HG03060 (cell line): ENCODE measurements around the gene SKAP1.
"Not testable (repeated sequence)": the region's sequence is repeated elsewhere in the genome, so short reads cannot be mapped to it uniquely, and the experiment has no call there.

ENCODE experiments used
- ATAC-seq: cut with Tn5 transposase; IDR thresholded peaks from one replicate; pipeline ENCODE4 v1.9.1; 2021; ENCODE audit warnings: low read depth, moderate number of reproducible peaks; ENCODE audit not compliant: unreplicated experiment

SKAP1 gene

DNA sequence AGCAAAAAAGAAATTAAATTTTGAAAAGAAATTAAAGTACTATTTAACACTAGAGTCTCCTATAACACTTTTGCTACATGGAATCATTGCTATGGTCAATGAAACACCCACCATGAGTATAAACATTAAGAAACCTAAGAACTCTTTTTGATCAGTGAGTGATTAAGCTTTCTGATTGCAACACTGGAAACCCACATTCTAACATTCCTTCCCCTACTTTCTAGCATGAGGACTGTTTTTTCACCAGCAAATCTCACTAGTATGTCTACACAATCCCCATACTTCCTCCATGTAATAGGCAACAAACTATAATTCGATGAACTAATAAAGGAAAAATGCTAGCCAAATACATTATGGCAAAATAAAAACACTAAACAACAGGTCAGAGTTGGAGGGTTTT is 54.7 kb downstream of the SKAP1 start:
- no peak for ATAC-seq

DNA sequence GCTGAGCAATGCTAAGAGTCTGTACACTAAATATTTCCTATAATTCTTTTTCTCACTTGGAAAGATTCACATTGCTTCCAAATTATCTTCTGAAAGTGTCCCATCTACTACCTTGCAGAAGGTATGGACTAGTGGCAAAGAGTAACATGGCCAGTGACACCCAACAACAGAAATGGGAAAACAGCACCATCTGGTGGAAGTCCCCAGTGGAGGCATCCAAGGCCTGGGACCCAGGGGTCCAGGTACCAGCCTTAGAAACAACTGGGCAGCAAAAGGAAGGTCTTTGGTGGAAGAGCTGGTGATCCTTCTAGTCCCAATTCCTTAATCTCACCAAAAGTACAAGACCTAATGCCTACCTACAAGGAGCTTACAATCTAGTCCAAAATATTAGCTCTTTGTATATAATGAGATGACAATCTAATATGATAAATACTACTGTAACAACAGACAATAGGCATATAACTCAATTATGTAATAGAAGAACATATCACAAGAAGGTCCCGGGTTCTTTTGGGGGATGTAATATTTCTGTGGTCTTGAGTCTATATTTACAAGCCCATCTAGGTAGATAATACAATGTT is 55.3 kb downstream of the SKAP1 start:
- ATAC-seq = no peak

DNA sequence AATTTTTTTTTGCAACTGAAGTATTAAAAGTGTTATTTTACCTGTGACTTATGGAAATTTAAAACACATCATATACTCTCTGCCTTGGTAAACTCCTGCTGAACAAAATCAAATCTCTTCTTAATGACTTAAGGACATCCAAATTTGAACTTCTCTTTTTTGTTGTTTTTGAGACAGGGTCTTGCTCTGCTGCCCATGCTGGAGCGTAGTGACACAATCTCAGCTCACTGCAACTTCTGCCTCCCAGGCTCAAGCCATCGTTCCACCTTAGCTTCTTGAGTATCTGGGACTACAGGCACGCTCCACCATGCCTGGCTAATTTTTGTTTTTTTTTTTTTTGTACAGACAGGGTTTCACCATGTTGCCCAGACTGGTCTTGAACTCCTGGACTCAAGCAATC is 56.1 kb downstream of the SKAP1 start:
- ATAC-seq = no peak

DNA sequence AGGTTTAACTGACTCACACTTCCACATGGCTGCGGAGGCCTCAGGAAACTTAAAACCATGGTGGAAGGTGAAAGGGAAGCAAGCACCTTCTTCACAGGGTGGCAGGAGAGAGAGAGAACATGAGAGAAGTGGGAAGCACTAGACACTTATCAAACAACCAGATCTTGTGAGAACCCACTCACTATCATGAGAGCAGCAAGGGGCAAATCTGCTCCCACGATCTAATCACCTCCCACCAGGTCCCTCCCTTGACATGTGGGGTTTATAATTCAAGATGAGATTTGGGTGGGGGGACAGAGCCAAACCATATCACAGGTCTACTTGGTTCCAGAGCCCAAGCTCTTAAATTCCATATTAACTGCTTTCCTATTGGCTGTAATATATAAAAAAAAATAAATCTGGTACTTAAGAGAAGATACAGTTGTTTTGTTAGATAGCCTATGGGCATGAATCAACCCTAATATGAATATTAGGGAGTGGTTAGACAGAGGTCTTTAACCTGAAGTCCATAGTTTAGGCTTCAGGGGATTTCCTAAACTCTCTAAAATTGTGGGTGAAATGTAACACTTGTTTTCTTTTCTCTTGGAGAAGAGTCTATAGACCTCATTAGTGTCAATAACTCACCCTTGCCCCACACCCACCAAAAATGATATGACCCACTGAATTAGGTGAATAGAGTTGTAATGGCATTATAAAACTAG is 56.7 kb downstream of the SKAP1 start:
- ATAC-seq = no peak

DNA sequence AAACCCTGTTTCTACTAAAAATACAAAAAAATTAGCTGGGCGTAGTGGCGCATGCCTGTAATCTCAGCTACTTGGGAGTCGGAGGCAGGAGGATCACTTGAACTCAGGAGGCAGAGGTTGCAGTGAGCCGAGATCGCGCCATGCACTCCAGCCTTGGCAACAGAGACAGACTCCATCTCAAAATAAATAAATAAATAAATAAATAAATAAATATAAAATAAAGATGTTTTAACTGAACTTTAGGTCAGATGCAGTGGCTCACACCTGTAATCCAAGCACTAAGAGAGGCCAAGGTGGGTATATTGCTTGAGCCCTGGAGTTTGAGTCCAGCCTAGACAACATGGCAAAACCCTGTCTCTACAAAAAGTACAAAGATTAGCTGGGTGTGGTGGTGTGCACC is 61.0 kb downstream of the SKAP1 start:
- ATAC-seq = not testable (repeated sequence)

DNA sequence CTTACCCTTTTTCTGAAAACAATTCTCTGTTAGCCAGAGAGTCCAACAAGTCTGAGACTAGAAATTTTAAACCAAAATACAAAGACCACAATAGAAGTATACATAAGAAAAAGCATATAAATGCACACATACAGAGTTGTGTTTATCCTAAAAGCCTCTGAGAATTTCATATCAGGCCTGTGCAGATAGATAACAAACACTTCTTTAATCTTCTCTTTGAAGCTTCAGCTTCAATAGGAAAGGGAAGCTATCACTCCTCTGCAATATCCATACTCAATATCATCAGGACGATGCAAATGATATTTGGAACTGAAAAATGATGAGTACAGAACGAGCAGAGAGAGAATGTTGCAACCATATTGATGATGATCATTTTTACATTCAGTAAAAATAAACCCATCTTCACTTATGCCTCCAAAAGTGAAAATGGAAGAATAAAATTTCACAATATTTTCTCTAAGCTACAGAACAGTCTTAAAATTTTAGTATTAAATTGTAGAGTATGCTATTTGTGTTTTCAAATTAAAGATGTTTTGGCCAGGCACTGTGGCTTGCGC is 61.6 kb downstream of the SKAP1 start:
- no peak for ATAC-seq

DNA sequence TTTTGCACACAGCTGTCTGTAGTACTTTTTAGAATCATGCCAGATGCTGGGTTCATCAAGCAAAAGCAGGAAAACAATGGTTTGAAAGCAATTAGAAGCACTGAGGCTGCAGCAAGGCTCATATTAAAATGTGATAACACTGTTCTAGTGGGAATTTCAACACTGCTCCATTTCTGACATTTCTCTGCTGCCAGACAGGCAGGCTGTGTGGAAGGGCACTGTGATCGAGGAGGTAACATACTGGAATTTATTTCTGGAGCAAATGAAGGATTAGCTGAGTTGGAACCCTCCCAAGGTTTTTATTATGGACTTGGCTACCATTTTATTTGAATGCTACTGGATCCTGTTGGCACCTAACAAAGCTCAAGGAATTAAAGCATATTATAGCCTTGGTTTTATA is 66.9 kb downstream of the SKAP1 start:
- ATAC-seq = no peak

GRCh38 chr17:48360861-48361633 is 69.0 kb downstream of the SKAP1 start:
- not testable (repeated sequence) for ATAC-seq

DNA sequence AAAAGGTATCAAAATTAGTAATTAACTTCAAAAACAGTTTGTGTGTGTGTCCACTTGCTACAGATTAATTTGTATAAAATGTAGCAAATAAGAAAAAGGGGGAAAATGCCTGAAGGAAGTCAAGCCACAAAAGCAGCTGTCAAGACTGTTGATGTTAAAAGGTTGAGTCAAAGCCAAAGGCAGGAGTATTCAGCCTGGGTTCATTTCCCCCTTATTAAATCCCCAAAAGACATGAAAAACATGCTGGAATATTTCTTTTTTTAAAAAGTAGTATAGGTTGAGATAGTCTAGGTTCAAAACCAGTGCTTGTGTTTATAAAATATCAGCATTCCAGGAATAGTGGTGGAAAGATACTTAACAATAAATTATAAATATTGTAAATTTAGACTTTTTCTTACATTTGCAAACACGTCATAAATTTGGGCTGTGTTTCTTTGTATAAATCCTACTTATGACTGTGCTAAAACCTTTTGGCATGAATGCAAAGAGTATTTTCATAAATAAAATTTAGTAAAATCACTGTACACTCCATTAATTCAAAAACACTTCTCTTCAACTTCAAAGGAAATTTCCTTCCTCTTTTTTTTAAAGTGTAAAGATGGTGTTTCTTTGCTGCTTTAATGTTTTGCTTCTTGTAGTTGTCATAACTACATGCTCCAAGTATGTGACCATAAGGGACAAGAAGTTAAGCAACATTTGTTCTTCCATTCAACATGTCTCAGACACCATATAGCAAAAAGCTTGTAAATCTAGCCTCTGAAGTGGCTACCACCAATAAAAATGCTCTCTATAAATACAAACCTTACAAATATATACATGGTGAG is 72.0 kb downstream of the SKAP1 start:
- no peak for ATAC-seq

- ATAC-seq = no peak
These were observed 73.1 kb downstream of the SKAP1 start for GRCh38 chr17:48356866-48357265.

DNA sequence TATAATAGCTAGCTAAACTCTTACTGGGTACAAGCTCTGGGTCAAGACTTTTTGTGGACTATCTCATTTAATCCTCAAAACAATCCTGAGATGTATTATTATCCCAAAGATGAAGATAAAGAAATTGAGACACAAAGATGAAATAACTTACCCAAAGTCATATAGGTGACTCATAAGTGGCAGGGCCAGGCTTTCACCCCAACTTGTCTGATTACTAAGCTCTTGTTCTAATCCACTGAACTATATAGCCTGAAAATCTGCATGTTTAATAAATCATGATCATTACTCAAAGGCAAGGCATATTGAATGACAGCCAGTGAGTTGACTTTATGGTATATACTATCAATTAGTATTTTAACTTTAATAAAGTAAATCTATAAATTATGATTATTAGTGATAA is 77.4 kb downstream of the SKAP1 start:
- ATAC-seq = no peak

DNA sequence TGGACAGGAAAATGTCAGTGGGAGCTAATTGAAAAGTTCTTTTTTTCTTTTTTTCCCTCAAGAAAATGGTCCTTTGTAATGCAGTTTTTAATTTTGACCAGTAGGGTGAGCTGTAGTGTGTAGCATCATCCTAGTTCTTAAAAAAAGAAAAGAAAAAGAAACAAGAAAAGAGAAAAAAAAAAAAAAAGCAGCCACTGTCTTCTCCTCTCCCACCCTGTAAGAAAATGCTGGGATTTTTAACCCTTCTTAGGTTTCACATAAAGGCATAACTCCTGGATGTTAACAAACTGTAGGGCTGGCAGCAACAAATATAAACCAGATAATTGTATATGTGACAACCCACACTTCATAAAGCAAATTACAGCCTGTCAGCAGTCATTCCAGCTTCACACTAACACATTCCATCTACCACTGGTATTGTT is 78.1 kb downstream of the SKAP1 start:
- no peak for ATAC-seq

- ATAC-seq = no peak
These were observed 81.7 kb downstream of the SKAP1 start for GRCh38 chr17:48348352-48348751.

DNA sequence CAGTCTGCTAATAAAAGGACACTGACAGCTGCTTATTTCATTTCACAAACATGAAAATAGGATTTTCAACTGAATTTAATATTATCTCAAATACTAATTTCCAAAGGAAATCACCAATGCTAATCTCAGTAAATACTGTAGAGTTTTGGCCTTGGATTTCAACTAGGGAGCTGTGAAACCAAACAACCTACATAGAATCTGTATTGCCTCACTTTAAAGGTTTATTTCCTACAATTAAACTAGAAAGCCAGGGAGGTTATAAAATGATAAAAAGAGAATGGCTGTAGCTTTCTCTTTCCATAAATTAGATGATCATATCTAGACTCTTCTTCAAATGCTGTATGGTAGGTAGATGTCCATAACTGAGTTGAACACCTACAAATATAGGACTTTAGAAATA is 82.8 kb downstream of the SKAP1 start:
- ATAC-seq = no peak

GRCh38 chr17:48344251-48344650 is 85.8 kb downstream of the SKAP1 start:
- no peak for ATAC-seq

- ATAC-seq = no peak
These were observed 89.1 kb downstream of the SKAP1 start for GRCh38 chr17:48340916-48341315.

DNA sequence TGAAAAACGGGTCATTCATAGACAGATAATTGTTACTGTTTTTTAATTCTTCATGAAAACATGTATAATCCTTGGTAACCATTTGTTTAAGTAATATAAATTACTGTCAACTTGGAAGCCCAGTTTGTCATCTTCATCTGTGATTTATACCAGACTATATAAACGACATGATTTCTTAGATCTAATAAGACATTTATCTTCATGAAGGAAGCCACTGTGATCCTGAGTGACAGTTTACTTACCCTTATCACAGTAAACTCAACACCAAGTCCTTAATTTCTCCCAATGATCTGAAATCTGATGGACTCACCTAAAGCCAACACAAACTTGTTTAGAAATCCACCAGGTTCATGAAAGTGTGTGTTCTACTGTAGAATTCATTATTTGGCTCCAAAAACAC is 91.3 kb downstream of the SKAP1 start:
- ATAC-seq = no peak

GRCh38 chr17:48337903-48338302 is 92.1 kb downstream of the SKAP1 start:
- not testable (repeated sequence) for ATAC-seq

DNA sequence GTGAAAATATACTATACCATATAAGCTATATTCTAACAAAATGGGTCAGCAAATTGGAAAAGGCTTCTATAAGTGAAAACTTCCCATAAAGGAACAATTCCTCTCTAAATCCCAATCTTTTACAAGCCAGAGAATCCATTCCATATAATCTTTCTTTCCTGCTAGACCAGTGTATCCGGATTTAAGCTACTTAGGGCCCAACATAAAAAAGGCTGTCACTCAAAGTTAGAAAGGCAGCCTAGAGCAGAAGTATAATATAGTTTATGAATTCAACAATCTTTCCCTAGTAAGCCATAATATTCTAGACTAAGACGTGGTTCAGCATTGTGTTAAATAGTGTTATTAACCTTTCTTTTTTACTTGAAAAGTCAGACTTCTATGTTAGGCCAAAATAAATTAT is 93.0 kb downstream of the SKAP1 start:
- ATAC-seq = no peak

GRCh38 chr17:48335858-48336500 is 94.0 kb downstream of the SKAP1 start:
- ATAC-seq = no peak
